PFSK-1 (cell line): Measurements from ENCODE around the gene RASSF3.

Experiments
- FOXP2 ChIP-seq: optimal IDR thresholded peaks from 2 replicates; pipeline ENCODE3; 2011; ENCODE audit warnings: borderline replicate concordance, control low read depth, inconsistent platforms; ENCODE audit not compliant: insufficient read depth; ENCODE audit errors: extremely low read length, extremely low read depth
- POLR2AphosphoS5 ChIP-seq: IDR thresholded peaks from 2 replicates; pipeline ENCODE4 v1.6.1; 2012; ENCODE audit warnings: low read depth, mild to moderate bottlenecking, control low read depth, low read length, moderate library complexity
- SIN3A ChIP-seq: IDR thresholded peaks from 2 replicates; pipeline ENCODE4 v1.6.1; 2012; ENCODE audit warnings: mild to moderate bottlenecking, low read length, moderate library complexity, borderline replicate concordance; ENCODE audit not compliant: insufficient read depth
- TAF1 ChIP-seq: IDR thresholded peaks from 2 replicates; pipeline ENCODE4 v1.6.1; 2012; ENCODE audit warnings: low read length, control low read depth, borderline replicate concordance; ENCODE audit not compliant: insufficient read depth
- TF ChIP-seq, protein P1 (sequence below), 2 experiments: IDR thresholded peaks; 2 replicates each; pipeline versions ENCODE4 v1.6.1 to v1.8.0; 2011 to 2012; ENCODE audit warnings: low read depth in 2 of 2, low read length in 2 of 2, control low read depth in 1 of 2, inconsistent platforms in 1 of 2, mild to moderate bottlenecking in 1 of 2, moderate library complexity in 1 of 2; ENCODE audit not compliant: insufficient read depth in 1 of 2

The RASSF3 gene

DNA sequence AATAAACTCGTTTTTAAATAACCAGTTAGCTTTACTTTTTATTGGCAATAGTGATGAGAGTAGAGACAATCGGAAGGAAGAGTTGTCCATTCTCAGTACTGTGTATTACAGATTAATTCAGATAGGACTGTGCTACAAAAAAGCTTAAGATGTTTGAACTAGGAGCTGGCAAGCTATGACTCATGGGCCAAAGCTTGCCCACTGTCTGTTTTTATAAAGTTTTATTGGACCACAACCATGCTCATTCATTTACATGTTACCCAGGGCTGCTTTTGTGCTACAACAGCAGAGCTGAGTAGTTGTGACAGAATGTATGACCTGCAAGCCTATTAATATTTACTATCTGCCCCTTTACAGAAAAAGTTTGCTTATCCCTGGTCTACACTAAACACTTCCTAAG is 129.5 kb downstream of the RASSF3 start:
- TF ChIP-seq POLR2AphosphoS5 (no peak), FOXP2 (no peak), SIN3A (no peak), TAF1 (no peak)
- TF ChIP-seq, protein P1, sequence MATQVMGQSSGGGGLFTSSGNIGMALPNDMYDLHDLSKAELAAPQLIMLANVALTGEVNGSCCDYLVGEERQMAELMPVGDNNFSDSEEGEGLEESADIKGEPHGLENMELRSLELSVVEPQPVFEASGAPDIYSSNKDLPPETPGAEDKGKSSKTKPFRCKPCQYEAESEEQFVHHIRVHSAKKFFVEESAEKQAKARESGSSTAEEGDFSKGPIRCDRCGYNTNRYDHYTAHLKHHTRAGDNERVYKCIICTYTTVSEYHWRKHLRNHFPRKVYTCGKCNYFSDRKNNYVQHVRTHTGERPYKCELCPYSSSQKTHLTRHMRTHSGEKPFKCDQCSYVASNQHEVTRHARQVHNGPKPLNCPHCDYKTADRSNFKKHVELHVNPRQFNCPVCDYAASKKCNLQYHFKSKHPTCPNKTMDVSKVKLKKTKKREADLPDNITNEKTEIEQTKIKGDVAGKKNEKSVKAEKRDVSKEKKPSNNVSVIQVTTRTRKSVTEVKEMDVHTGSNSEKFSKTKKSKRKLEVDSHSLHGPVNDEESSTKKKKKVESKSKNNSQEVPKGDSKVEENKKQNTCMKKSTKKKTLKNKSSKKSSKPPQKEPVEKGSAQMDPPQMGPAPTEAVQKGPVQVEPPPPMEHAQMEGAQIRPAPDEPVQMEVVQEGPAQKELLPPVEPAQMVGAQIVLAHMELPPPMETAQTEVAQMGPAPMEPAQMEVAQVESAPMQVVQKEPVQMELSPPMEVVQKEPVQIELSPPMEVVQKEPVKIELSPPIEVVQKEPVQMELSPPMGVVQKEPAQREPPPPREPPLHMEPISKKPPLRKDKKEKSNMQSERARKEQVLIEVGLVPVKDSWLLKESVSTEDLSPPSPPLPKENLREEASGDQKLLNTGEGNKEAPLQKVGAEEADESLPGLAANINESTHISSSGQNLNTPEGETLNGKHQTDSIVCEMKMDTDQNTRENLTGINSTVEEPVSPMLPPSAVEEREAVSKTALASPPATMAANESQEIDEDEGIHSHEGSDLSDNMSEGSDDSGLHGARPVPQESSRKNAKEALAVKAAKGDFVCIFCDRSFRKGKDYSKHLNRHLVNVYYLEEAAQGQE (IDR thresholded peaks at IDR 0.05; ENCODE audit: insufficient read depth in 1 of 2, low read depth in 2 of 2, low read length in 2 of 2) = no peak

GRCh38 chr12:64740646-64741045 is 130.4 kb downstream of the RASSF3 start:
- TF ChIP-seq SIN3A (no peak), FOXP2 (no peak), TAF1 (no peak), POLR2AphosphoS5 (no peak)
- TF ChIP-seq, protein P1 (IDR thresholded peaks at IDR 0.05; ENCODE audit: insufficient read depth in 1 of 2, low read depth in 2 of 2, low read length in 2 of 2) = no peak

GRCh38 chr12:64742416-64742815 is 132.1 kb downstream of the RASSF3 start:
- TF ChIP-seq, protein P1 (IDR thresholded peaks at IDR 0.05; ENCODE audit: insufficient read depth in 1 of 2, low read depth in 2 of 2, low read length in 2 of 2) = no peak

- TF ChIP-seq POLR2AphosphoS5 = no peak
- no peak for TF ChIP-seq SIN3A
- TF ChIP-seq FOXP2 = no peak
- TF ChIP-seq TAF1 = no peak
- TF ChIP-seq, protein P1 (IDR thresholded peaks at IDR 0.05; ENCODE audit: insufficient read depth in 1 of 2, low read depth in 2 of 2, low read length in 2 of 2) = no peak
Observed at GRCh38 chr12:64743206-64743605, 132.9 kb downstream of the RASSF3 start.
